Tibial nerve (tissue), 3 donors: ENCODE data around the gene RAX2.

ENCODE experiments used
- POLR2A ChIP-seq, 2 donors: fragments of 450-650 bp; IDR thresholded peaks; one replicate each; pipeline ENCODE4 v1.6.1; 2017; ENCODE audit warnings: antibody characterized with exemption in 2 of 2, mild to moderate bottlenecking in 2 of 2, moderate library complexity in 2 of 2
- TF ChIP-seq, protein P1 (sequence below), 5 experiments: fragments of 200-600 bp in 3 of 5; fragments of 450-650 bp in 2 of 5; sonication (generic) in 3 of 5; IDR thresholded peaks; one replicate each; pipeline ENCODE4 v1.5.1; 2016 to 2019; ENCODE audit warnings: antibody characterized with exemption in 5 of 5, mild to moderate bottlenecking in 3 of 5, moderate library complexity in 2 of 5

DNA sequence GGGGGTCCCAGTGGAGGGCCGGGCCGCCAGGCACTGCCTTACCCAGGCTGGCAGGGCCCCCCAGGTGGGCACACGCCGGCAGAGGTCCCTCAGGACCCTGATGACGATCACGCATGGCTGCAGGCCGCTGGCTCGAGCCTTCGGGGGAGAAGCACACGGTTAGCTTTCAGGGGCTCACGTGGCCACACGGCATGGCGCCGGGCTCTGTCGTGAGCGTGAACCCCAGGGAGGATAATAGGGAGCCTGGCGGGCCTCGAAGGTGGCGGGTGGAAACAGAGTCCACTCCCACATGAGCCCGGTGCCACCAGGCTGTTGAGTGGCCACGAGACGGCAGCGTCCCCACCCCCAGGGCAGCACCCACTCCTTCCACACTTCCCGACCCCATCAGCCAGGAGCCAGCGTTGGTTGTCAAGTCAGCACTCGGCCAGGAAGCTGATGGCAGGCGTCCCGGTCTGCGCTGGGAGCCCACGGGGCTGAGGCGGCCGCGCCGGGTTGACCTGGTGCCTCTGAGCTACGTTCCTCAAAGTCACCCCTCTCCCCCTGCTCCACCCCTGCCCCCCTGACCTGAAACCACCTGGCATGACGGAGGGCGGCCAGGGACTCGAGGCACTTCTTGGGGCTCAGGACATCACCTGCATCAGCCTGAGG lies 38.8 kb upstream of the RAX2 start:
- TF ChIP-seq, protein P1, sequence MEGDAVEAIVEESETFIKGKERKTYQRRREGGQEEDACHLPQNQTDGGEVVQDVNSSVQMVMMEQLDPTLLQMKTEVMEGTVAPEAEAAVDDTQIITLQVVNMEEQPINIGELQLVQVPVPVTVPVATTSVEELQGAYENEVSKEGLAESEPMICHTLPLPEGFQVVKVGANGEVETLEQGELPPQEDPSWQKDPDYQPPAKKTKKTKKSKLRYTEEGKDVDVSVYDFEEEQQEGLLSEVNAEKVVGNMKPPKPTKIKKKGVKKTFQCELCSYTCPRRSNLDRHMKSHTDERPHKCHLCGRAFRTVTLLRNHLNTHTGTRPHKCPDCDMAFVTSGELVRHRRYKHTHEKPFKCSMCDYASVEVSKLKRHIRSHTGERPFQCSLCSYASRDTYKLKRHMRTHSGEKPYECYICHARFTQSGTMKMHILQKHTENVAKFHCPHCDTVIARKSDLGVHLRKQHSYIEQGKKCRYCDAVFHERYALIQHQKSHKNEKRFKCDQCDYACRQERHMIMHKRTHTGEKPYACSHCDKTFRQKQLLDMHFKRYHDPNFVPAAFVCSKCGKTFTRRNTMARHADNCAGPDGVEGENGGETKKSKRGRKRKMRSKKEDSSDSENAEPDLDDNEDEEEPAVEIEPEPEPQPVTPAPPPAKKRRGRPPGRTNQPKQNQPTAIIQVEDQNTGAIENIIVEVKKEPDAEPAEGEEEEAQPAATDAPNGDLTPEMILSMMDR (IDR thresholded peaks at IDR 0.05) = no peak
- TF ChIP-seq POLR2A (IDR thresholded peaks at IDR 0.05) = no peak
